Astrocyte (in vitro differentiated cells and primary cell): ENCODE results near the gene TMEM215. TPM values are rescaled to one million over a fixed set of nuclear protein-coding genes. Genes with fewer than 3 reads are reported as not detected.

Source experiments
- DNase-seq: peaks from one replicate; pipeline ENCODE4 v3.0.0-alpha.2; 2010; ENCODE audit warnings: low read depth
- FAIRE-seq: peaks from 2 replicates; lab custom pipeline; 2011; peaks lifted over from hg19 to GRCh38; lab: Jason Lieb, UNC
- H2AFZ ChIP-seq: 2 replicates; pipeline ENCODE4 v1.6.0; 2012; ENCODE audit warnings: low read depth, low read length, inconsistent platforms
- H3K27ac ChIP-seq: 2 replicates; pipeline ENCODE4 v1.5.1; 2011; ENCODE audit warnings: low read depth, low read length, inconsistent platforms
- H3K27me3 ChIP-seq: 2 replicates; pipeline ENCODE4 v1.6.0; 2011; ENCODE audit warnings: low read length, inconsistent platforms; ENCODE audit not compliant: insufficient read depth
- H3K36me3 ChIP-seq: 2 replicates; pipeline ENCODE4 v1.5.1; 2011; ENCODE audit warnings: low read length, inconsistent platforms; ENCODE audit not compliant: insufficient read depth
- H3K4me1 ChIP-seq: 2 replicates; pipeline ENCODE4 v1.5.1; 2011; ENCODE audit warnings: low read length, inconsistent platforms; ENCODE audit not compliant: insufficient read depth
- H3K4me2 ChIP-seq: 2 replicates; pipeline ENCODE4 v1.6.0; 2012; ENCODE audit warnings: low read length, inconsistent platforms
- H3K4me3 ChIP-seq: 2 replicates; pipeline ENCODE4 v1.5.1; 2011; ENCODE audit warnings: low read depth, mild to moderate bottlenecking, low read length, inconsistent platforms; ENCODE audit not compliant: insufficient read depth
- H3K79me2 ChIP-seq: 2 replicates; pipeline ENCODE4 v1.6.0; 2012; ENCODE audit warnings: mild to moderate bottlenecking, low read length, inconsistent platforms; ENCODE audit not compliant: insufficient read depth
- H3K9ac ChIP-seq: 2 replicates; pipeline ENCODE4 v1.6.0; 2012; ENCODE audit warnings: mild to moderate bottlenecking, low read length, inconsistent platforms
- H3K9me3 ChIP-seq: 2 replicates; pipeline ENCODE4 v1.5.1; 2012; ENCODE audit warnings: low read depth, mild to moderate bottlenecking, low read length, inconsistent platforms; ENCODE audit not compliant: insufficient read depth
- H4K20me1 ChIP-seq: 2 replicates; pipeline ENCODE4 v1.6.0; 2012; ENCODE audit warnings: low read length, inconsistent platforms; ENCODE audit not compliant: insufficient read depth
- H3K27ac Mint-ChIP-seq: one replicate; pipeline ENCODE4 v1.8.0; 2021; ENCODE audit warnings: mild to moderate bottlenecking, mixed read lengths; ENCODE audit not compliant: unreplicated experiment
- H3K27me3 Mint-ChIP-seq: one replicate; pipeline ENCODE4 v1.8.0; 2021; ENCODE audit warnings: low read depth, mixed read lengths; ENCODE audit not compliant: unreplicated experiment
- H3K36me3 Mint-ChIP-seq: one replicate; pipeline ENCODE4 v1.8.0; 2021; ENCODE audit warnings: low read depth, mixed read lengths; ENCODE audit not compliant: unreplicated experiment
- H3K4me1 Mint-ChIP-seq: one replicate; pipeline ENCODE4 v1.8.0; 2021; ENCODE audit warnings: low read depth, mixed read lengths; ENCODE audit not compliant: unreplicated experiment
- H3K4me3 Mint-ChIP-seq: one replicate; pipeline ENCODE4 v1.8.0; 2021; ENCODE audit warnings: mild to moderate bottlenecking, moderate library complexity, mixed read lengths; ENCODE audit not compliant: unreplicated experiment
- H3K9me3 Mint-ChIP-seq: one replicate; pipeline ENCODE4 v1.8.0; 2021; ENCODE audit warnings: mild to moderate bottlenecking, mixed read lengths; ENCODE audit not compliant: unreplicated experiment
- CTCF ChIP-seq: IDR thresholded peaks from 2 replicates; pipeline ENCODE4 v1.5.1; 2011; ENCODE audit warnings: low read depth, mild to moderate bottlenecking, inconsistent platforms, low read length, moderate library complexity; ENCODE audit not compliant: insufficient read depth
- EZH2 ChIP-seq: IDR thresholded peaks from 2 replicates; pipeline ENCODE4 v1.6.1; 2012; ENCODE audit warnings: mild to moderate bottlenecking, low read length, inconsistent platforms; ENCODE audit not compliant: insufficient read depth
- total RNA-seq: library from RNA; stranded (reverse); gene quantifications from 2 replicates; pipeline ENCODE4 v1.2.1, GENCODE V29; 2021

TMEM215 gene
- total RNA-seq, 1 donor from 2014 or later, result 1.4 TPM

GRCh38 chr9:32825203-32825602, 41.9 kb downstream of the TMEM215 start:
- Histone ChIP-seq H3K4me3 (no peak overlapping the region), H3K36me3 (no peaks in the 10 kb centered on the region), H3K9ac (no peak overlapping the region), H3K27ac (no peak overlapping the region), H3K9me3 (no peaks in the 10 kb centered on the region), H3K4me1 (no peaks in the 10 kb centered on the region), H2AFZ (no peak overlapping the region), H3K27me3 (no peaks in the 10 kb centered on the region), H3K4me2 (no peak overlapping the region), H4K20me1 (no peaks in the 10 kb centered on the region), H3K79me2 (no peaks in the 10 kb centered on the region)
- no peak overlapping the region for H3K4me3 Mint-ChIP-seq
- FAIRE-seq (no peak), DNase-seq (no peak)
- H3K27me3 Mint-ChIP-seq, result peaks cover 11% of the 10 kb centered on the region
- H3K36me3 Mint-ChIP-seq, result no peaks in the 10 kb centered on the region
- H3K27ac Mint-ChIP-seq, result no peak overlapping the region
- H3K9me3 Mint-ChIP-seq, result peaks cover 5% of the 10 kb centered on the region
- H3K4me1 Mint-ChIP-seq, result no peaks in the 10 kb centered on the region
- TF ChIP-seq CTCF (no peak), EZH2 (no peak)

GRCh38 chr9:32828861-32829260, 45.5 kb downstream of the TMEM215 start:
- DNase-seq (no peak), FAIRE-seq (no peak)
- H3K4me3 ChIP-seq, result no peak overlapping the region
- H3K27me3 Mint-ChIP-seq, result peaks cover 22% of the 10 kb centered on the region
- H3K9ac ChIP-seq, result no peak overlapping the region
- no peak overlapping the region for H3K27ac Mint-ChIP-seq
- no peaks in the 10 kb centered on the region for H3K27me3 ChIP-seq
- no peak for TF ChIP-seq CTCF
- no peak for TF ChIP-seq EZH2
- H3K4me2 ChIP-seq, result no peak overlapping the region
- no peak overlapping the region for H3K27ac ChIP-seq
- H3K9me3 ChIP-seq, result no peaks in the 10 kb centered on the region
- H2AFZ ChIP-seq, result no peak overlapping the region
- H3K4me1 Mint-ChIP-seq, result peaks cover 3% of the 10 kb centered on the region
- H3K36me3 ChIP-seq, result no peaks in the 10 kb centered on the region
- H4K20me1 ChIP-seq, result no peaks in the 10 kb centered on the region
- H3K4me3 Mint-ChIP-seq, result no peak overlapping the region
- H3K36me3 Mint-ChIP-seq, result no peaks in the 10 kb centered on the region
- H3K9me3 Mint-ChIP-seq, result peaks cover 3% of the 10 kb centered on the region
- H3K4me1 ChIP-seq, result no peaks in the 10 kb centered on the region
- H3K79me2 ChIP-seq, result no peaks in the 10 kb centered on the region

GRCh38 chr9:32832346-32832745, 49.0 kb downstream of the TMEM215 start:
- Mint-ChIP-seq H3K4me1 (peaks cover 3% of the 10 kb centered on the region), H3K27ac (no peak overlapping the region), H3K27me3 (peaks cover 20% of the 10 kb centered on the region), H3K9me3 (peaks cover 3% of the 10 kb centered on the region), H3K36me3 (no peaks in the 10 kb centered on the region), H3K4me3 (no peak overlapping the region)
- Histone ChIP-seq H3K27ac (no peak overlapping the region), H3K4me2 (no peak overlapping the region), H3K27me3 (no peaks in the 10 kb centered on the region), H3K9ac (no peak overlapping the region), H3K4me3 (no peak overlapping the region), H4K20me1 (no peaks in the 10 kb centered on the region), H3K36me3 (no peaks in the 10 kb centered on the region), H3K9me3 (no peaks in the 10 kb centered on the region), H3K79me2 (no peaks in the 10 kb centered on the region), H2AFZ (no peak overlapping the region), H3K4me1 (no peaks in the 10 kb centered on the region)
- no peak for DNase-seq
- TF ChIP-seq EZH2, result no peak
- TF ChIP-seq CTCF, result no peak
- FAIRE-seq, result no peak

Other genes starting within 250 kb of the TMEM215 start
- gene SMIM27, start 231.2 kb upstream of the TMEM215 start, total RNA-seq, result 9.4 and 15.0 TPM in 2 replicates
- gene TOPORS, start 231.0 kb upstream of the TMEM215 start, total RNA-seq, result 19.7 and 20.4 TPM in 2 replicates
- gene NDUFB6, start 210.4 kb upstream of the TMEM215 start, total RNA-seq, result 56.1 and 56.7 TPM in 2 replicates
- 0.02 TPM in 1 of 2 replicates, not detected in the other for gene TAF1L, start 147.9 kb upstream of the TMEM215 start, total RNA-seq
- gene APTX, start 218.1 kb downstream of the TMEM215 start, total RNA-seq, result 37.3 and 37.8 TPM in 2 replicates
- 256 and 277 TPM in 2 replicates for gene DNAJA1, start 241.7 kb downstream of the TMEM215 start, total RNA-seq